HepG2 (cell line): ENCODE results near the gene TNS1. TPM values are rescaled to one million over a fixed set of nuclear protein-coding genes. Genes with fewer than 3 reads are reported as not detected.

ENCODE experiments used
- AGO2 ChIP-seq: fragments of 200-400 bp; formaldehyde crosslinking; optimal IDR thresholded peaks from 2 replicates; pipeline ENCODE3; 2017; ENCODE audit warnings: mild to moderate bottlenecking, low read depth, low read length, moderate library complexity
- ARNTL ChIP-seq: sonication (generic); formaldehyde crosslinking; IDR thresholded peaks from 2 replicates; pipeline ENCODE4 v1.4.0; 2020; ENCODE audit warnings: mild to moderate bottlenecking, missing genetic modification reagents
- ELF3 ChIP-seq: IDR thresholded peaks from 2 replicates; pipeline ENCODE4 v1.6.1; 2016; ENCODE audit warnings: missing genetic modification reagents, missing compliant biosample characterization
- FOSL2 ChIP-seq: sonication (generic); formaldehyde crosslinking; IDR thresholded peaks from 2 replicates; pipeline ENCODE4 v1.4.0; 2020; ENCODE audit warnings: missing genetic modification reagents
- GATAD1 ChIP-seq: IDR thresholded peaks from 2 replicates; pipeline ENCODE4 v1.6.1; 2016; ENCODE audit warnings: missing genetic modification reagents, missing compliant biosample characterization
- MEF2D ChIP-seq: sonication (generic); formaldehyde crosslinking; IDR thresholded peaks from 2 replicates; pipeline ENCODE4 v1.5.1; 2020; ENCODE audit warnings: mild to moderate bottlenecking, missing genetic modification reagents
- NR2C2 ChIP-seq: sonication (generic); formaldehyde crosslinking; IDR thresholded peaks from 2 replicates; pipeline ENCODE4 v1.4.0; 2020; ENCODE audit warnings: missing genetic modification reagents, mild to moderate bottlenecking, moderate library complexity, borderline replicate concordance
- ONECUT2 ChIP-seq: sonication (generic); formaldehyde crosslinking; IDR thresholded peaks from 2 replicates; pipeline ENCODE4 v1.4.0; 2020; ENCODE audit warnings: missing genetic modification reagents
- POLR2A ChIP-seq, 2 experiments: IDR thresholded peaks; 2 replicates each; pipeline ENCODE4 v1.6.1; 2011; ENCODE audit warnings: low read depth in 2 of 2, low read length in 2 of 2, mild to moderate bottlenecking in 1 of 2, moderate library complexity in 1 of 2; ENCODE audit not compliant: insufficient read depth in 1 of 2
- PPARG ChIP-seq: conservative IDR thresholded peaks from 2 replicates; pipeline ENCODE4 v1.6.1; 2016; ENCODE audit warnings: missing biosample characterization, missing genetic modification reagents
- RARA ChIP-seq: IDR thresholded peaks from 2 replicates; pipeline ENCODE4 v1.6.1; 2016; ENCODE audit warnings: missing genetic modification reagents, missing compliant biosample characterization
- RXRA ChIP-seq: sonication (generic); formaldehyde crosslinking; IDR thresholded peaks from 2 replicates; pipeline ENCODE4 v1.5.1; 2020; ENCODE audit warnings: missing genetic modification reagents
- TEAD2 ChIP-seq: sonication (generic); formaldehyde crosslinking; IDR thresholded peaks from 2 replicates; pipeline ENCODE4 v1.9.0; 2021; ENCODE audit warnings: missing genetic modification reagents
- XRCC5 ChIP-seq: fragments of 200-400 bp; formaldehyde crosslinking; optimal IDR thresholded peaks from 2 replicates; pipeline ENCODE3; 2017; ENCODE audit warnings: mild to moderate bottlenecking, low read length
- ZMYM3 ChIP-seq: sonication (generic); formaldehyde crosslinking; IDR thresholded peaks from 2 replicates; pipeline ENCODE4 v1.5.1; 2020; ENCODE audit warnings: mild to moderate bottlenecking, missing genetic modification reagents
- ZMYM4 ChIP-seq: sonication (generic); formaldehyde crosslinking; IDR thresholded peaks from 2 replicates; pipeline ENCODE4 v1.8.1; 2023; ENCODE audit warnings: mild to moderate bottlenecking, missing genetic modification reagents
- ZNF124 ChIP-seq: sonication (generic); formaldehyde crosslinking; IDR thresholded peaks from 2 replicates; pipeline ENCODE4 v1.4.0; 2020; ENCODE audit warnings: missing genetic modification reagents
- ZNF484 ChIP-seq: sonication (generic); formaldehyde crosslinking; IDR thresholded peaks from 2 replicates; pipeline ENCODE4 v1.5.1; 2020; ENCODE audit warnings: mild to moderate bottlenecking, low read depth, missing genetic modification reagents, borderline replicate concordance
- ZNF792 ChIP-seq: IDR thresholded peaks from 2 replicates; pipeline ENCODE4 v1.6.1; 2016
- ZNF883 ChIP-seq: sonication (generic); formaldehyde crosslinking; IDR thresholded peaks from 2 replicates; pipeline ENCODE4 v1.5.1; 2020; ENCODE audit warnings: mild to moderate bottlenecking, missing genetic modification reagents; ENCODE audit errors: not compliant biosample characterization
- polyA plus RNA-seq, 8 experiments: library from polyadenylated mRNA; depleted of rRNA in 3 of 8; stranded (reverse) in 7 of 8; unstranded in 1 of 8; fragments of >200 nt; fragmentation: Illumina TruSeq in 4 of 8; extraction: Trizol in 4 of 8; gene quantifications; 2 replicates each; pipeline versions ENCODE4 v1.2.1 to v1.2.3, GENCODE V29; 2011 to 2016; ENCODE audit warnings: low read depth in 4 of 8, missing spikeins in 1 of 8, mixed read lengths in 1 of 8; ENCODE audit not compliant: insufficient read depth in 1 of 8
- total RNA-seq, 5 experiments: library from RNA; depleted of rRNA; stranded (reverse); fragments of >200 nt; fragmentation: Illumina TruSeq; extraction: Trizol; gene quantifications; 2 replicates each; pipeline ENCODE4 v1.2.3, GENCODE V29; 2016; ENCODE audit warnings: low read depth in 1 of 5
- TF ChIP-seq, protein P1 (sequence below): sonication (generic); formaldehyde crosslinking; IDR thresholded peaks from 2 replicates; pipeline ENCODE4 v1.5.0; 2020; ENCODE audit warnings: mild to moderate bottlenecking, missing genetic modification reagents, borderline replicate concordance
- TF ChIP-seq, protein P2 (sequence below): sonication (generic); formaldehyde crosslinking; conservative IDR thresholded peaks from 2 replicates; pipeline ENCODE4 v1.4.0; 2020; ENCODE audit warnings: mild to moderate bottlenecking, missing genetic modification reagents, moderate library complexity
- TF ChIP-seq, protein P3 (sequence below): sonication (generic); formaldehyde crosslinking; IDR thresholded peaks from 2 replicates; pipeline ENCODE4 v1.5.1; 2020; ENCODE audit warnings: missing genetic modification reagents, mild to moderate bottlenecking, borderline replicate concordance
- TF ChIP-seq, protein P4 (sequence below): IDR thresholded peaks from 2 replicates; pipeline ENCODE4 v1.6.1; 2016; ENCODE audit warnings: low read depth, control low read depth

The TNS1 gene
- total and polyA plus RNA-seq, 2 of the 13 experiments (the other 11 are each of a cell fraction or from before 2014, with no cell fraction given), result 1.9 to 118 TPM

DNA sequence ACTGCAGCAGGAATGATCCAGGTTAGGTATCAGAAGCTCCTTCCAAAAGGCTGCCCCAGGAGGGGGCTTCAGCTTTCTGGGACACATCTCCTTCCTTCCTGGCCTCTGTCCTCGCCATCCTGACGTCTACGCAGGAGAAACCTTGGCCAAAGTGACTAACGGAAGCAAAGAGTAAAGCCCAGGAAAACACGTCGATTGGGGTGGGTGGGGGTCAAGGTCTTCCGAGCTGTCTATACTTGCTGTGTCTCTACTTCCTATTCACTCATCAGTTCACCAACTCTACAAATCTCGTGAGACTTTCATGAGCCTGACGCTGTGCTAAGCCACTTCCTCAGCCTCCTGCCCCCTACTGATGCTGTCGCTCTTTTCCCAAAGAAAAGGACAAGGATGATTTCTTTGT lies 212.6 kb downstream of the TNS1 start (continued):
- TF ChIP-seq NR2C2 (CRISPR knock-in tag) (peak; percentile 87), GATAD1 (CRISPR knock-in tag) (peak; percentile 38; the same call in 1 of the 2 replicates), XRCC5 (peak; percentile 50), ARNTL (CRISPR knock-in tag) (no peak), AGO2 (no peak), ONECUT2 (CRISPR knock-in tag) (peak; percentile 46; the same call in 1 of the 2 replicates), TEAD2 (no peak), RXRA (CRISPR knock-in tag) (peak; percentile 75; the same call in 1 of the 2 replicates), ZNF883 (CRISPR knock-in tag) (no peak), ELF3 (CRISPR knock-in tag) (peak; percentile 97), RARA (CRISPR knock-in tag) (peak; percentile 98), ZMYM3 (CRISPR knock-in tag) (peak; percentile 42; the same call in 1 of the 2 replicates), POLR2A (IDR thresholded peaks at IDR 0.05; ENCODE audit: insufficient read depth in 1 of 2, low read depth in 2 of 2, low read length in 2 of 2) (peak in 1 of 2 experiments; percentile 64; a peak in 2 of 4 replicates), ZNF792 (0 out of 2 replicates have a peak, but pooled peaks have one; percentile 52), ZNF124 (CRISPR knock-in tag) (0 out of 2 replicates have a peak, but pooled peaks have one; percentile 57), MEF2D (CRISPR knock-in tag) (peak; percentile 89; the same call in 1 of the 2 replicates), ZMYM4 (CRISPR knock-in tag) (peak; percentile 81), ZNF484 (no peak), PPARG (peak; percentile 67), FOSL2 (CRISPR knock-in tag) (peak; percentile 38; the same call in 1 of the 2 replicates)
- TF ChIP-seq, protein P1, sequence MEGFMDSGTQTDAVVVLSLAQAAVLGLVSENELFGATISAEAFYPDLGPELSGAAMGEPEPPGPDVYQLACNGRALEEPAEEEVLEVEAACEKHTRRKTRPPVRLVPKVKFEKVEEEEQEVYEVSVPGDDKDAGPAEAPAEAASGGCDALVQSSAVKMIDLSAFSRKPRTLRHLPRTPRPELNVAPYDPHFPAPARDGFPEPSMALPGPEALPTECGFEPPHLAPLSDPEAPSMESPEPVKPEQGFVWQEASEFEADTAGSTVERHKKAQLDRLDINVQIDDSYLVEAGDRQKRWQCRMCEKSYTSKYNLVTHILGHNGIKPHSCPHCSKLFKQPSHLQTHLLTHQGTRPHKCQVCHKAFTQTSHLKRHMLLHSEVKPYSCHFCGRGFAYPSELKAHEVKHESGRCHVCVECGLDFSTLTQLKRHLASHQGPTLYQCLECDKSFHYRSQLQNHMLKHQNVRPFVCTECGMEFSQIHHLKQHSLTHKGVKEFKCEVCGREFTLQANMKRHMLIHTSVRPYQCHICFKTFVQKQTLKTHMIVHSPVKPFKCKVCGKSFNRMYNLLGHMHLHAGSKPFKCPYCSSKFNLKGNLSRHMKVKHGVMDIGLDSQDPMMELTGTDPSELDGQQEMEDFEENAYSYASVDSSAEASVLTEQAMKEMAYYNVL, result peak; percentile 82; the same call in 1 of the 2 replicates
- TF ChIP-seq, protein P2, sequence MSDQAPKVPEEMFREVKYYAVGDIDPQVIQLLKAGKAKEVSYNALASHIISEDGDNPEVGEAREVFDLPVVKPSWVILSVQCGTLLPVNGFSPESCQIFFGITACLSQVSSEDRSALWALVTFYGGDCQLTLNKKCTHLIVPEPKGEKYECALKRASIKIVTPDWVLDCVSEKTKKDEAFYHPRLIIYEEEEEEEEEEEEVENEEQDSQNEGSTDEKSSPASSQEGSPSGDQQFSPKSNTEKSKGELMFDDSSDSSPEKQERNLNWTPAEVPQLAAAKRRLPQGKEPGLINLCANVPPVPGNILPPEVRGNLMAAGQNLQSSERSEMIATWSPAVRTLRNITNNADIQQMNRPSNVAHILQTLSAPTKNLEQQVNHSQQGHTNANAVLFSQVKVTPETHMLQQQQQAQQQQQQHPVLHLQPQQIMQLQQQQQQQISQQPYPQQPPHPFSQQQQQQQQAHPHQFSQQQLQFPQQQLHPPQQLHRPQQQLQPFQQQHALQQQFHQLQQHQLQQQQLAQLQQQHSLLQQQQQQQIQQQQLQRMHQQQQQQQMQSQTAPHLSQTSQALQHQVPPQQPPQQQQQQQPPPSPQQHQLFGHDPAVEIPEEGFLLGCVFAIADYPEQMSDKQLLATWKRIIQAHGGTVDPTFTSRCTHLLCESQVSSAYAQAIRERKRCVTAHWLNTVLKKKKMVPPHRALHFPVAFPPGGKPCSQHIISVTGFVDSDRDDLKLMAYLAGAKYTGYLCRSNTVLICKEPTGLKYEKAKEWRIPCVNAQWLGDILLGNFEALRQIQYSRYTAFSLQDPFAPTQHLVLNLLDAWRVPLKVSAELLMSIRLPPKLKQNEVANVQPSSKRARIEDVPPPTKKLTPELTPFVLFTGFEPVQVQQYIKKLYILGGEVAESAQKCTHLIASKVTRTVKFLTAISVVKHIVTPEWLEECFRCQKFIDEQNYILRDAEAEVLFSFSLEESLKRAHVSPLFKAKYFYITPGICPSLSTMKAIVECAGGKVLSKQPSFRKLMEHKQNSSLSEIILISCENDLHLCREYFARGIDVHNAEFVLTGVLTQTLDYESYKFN (CRISPR knock-in tag), result peak; percentile 81
- TF ChIP-seq, protein P3, sequence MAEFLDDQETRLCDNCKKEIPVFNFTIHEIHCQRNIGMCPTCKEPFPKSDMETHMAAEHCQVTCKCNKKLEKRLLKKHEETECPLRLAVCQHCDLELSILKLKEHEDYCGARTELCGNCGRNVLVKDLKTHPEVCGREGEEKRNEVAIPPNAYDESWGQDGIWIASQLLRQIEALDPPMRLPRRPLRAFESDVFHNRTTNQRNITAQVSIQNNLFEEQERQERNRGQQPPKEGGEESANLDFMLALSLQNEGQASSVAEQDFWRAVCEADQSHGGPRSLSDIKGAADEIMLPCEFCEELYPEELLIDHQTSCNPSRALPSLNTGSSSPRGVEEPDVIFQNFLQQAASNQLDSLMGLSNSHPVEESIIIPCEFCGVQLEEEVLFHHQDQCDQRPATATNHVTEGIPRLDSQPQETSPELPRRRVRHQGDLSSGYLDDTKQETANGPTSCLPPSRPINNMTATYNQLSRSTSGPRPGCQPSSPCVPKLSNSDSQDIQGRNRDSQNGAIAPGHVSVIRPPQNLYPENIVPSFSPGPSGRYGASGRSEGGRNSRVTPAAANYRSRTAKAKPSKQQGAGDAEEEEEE, result no peak; the same call in 1 of the 2 replicates
- TF ChIP-seq, protein P4, sequence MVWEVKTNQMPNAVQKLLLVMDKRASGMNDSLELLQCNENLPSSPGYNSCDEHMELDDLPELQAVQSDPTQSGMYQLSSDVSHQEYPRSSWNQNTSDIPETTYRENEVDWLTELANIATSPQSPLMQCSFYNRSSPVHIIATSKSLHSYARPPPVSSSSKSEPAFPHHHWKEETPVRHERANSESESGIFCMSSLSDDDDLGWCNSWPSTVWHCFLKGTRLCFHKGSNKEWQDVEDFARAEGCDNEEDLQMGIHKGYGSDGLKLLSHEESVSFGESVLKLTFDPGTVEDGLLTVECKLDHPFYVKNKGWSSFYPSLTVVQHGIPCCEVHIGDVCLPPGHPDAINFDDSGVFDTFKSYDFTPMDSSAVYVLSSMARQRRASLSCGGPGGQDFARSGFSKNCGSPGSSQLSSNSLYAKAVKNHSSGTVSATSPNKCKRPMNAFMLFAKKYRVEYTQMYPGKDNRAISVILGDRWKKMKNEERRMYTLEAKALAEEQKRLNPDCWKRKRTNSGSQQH (CRISPR knock-in tag), result 0 out of 2 replicates have a peak, but pooled peaks have one; percentile 64
